WTC11 (cell line): ENCODE results near the gene IL6ST. TPM values are rescaled to one million over a fixed set of nuclear protein-coding genes. Genes with fewer than 3 reads are reported as not detected.
"Not testable (repeated sequence)": the region's sequence is repeated elsewhere in the genome, so short reads cannot be mapped to it uniquely, and the experiment has no call there.

Experiments used
- ATAC-seq: fragments of 200-7000 bp; cut with Tn5 transposase; 2 replicates; pipeline ENCODE4 v1.10.0; 2021; ENCODE audit warnings: mild to moderate bottlenecking, moderate library complexity
- CTCF ChIA-PET: fragments of 300-600 bp; sonication (Branson Sonifier 250); formaldehyde crosslinking; loops from one replicate; lab custom pipeline; 2021; ENCODE audit warnings: antibody characterized with exemption; lab: Charles Lee
- POLR2A ChIA-PET: fragments of 350-600 bp; sonication (Branson Sonifier 250); formaldehyde crosslinking; loops from one replicate; lab custom pipeline; 2021; ENCODE audit warnings: antibody characterized with exemption; lab: Charles Lee
- DNase-seq: peaks from one replicate; pipeline ENCODE4 v3.0.0; 2021; ENCODE audit warnings: low spot score
- H3K27ac Mint-ChIP-seq: 2 replicates; pipeline ENCODE4 v1.8.0; 2021; ENCODE audit warnings: mixed read lengths
- H3K27me3 Mint-ChIP-seq: 2 replicates; pipeline ENCODE4 v1.8.0; 2021; ENCODE audit warnings: low read depth, mild to moderate bottlenecking, moderate library complexity, mixed read lengths
- H3K36me3 Mint-ChIP-seq: 2 replicates; pipeline ENCODE4 v1.8.0; 2021; ENCODE audit warnings: mixed read lengths
- H3K4me1 Mint-ChIP-seq: 2 replicates; pipeline ENCODE4 v1.8.0; 2022; ENCODE audit warnings: mixed read lengths
- H3K4me3 Mint-ChIP-seq: 2 replicates; pipeline ENCODE4 v1.8.0; 2021; ENCODE audit warnings: mild to moderate bottlenecking, moderate library complexity, mixed read lengths
- H3K9me3 Mint-ChIP-seq: 2 replicates; pipeline ENCODE4 v1.8.0; 2021; ENCODE audit warnings: mixed read lengths
- ELF4 ChIP-seq: sonication (generic); formaldehyde crosslinking; IDR thresholded peaks from 2 replicates; pipeline ENCODE4 v1.8.1; 2022; ENCODE audit warnings: low read depth, mild to moderate bottlenecking, moderate library complexity, missing genetic modification reagents
- ETV6 ChIP-seq: sonication (generic); formaldehyde crosslinking; IDR thresholded peaks from 2 replicates; pipeline ENCODE4 v1.8.1; 2022; ENCODE audit warnings: mild to moderate bottlenecking, missing genetic modification reagents
- FOXK1 ChIP-seq: sonication (generic); formaldehyde crosslinking; IDR thresholded peaks from 2 replicates; pipeline ENCODE4 v1.8.0; 2022; ENCODE audit warnings: mild to moderate bottlenecking, moderate library complexity, missing genetic modification reagents
- GABPB1 ChIP-seq: sonication (generic); formaldehyde crosslinking; IDR thresholded peaks from 2 replicates; pipeline ENCODE4 v1.8.1; 2023; ENCODE audit warnings: mild to moderate bottlenecking, missing genetic modification reagents
- PRRX2 ChIP-seq: fragments of 250-450 bp; sonication (Bioruptor Pico); IDR thresholded peaks from 2 replicates; pipeline ENCODE4 v1.8.0; 2021; ENCODE audit warnings: mild to moderate bottlenecking
- ZNF423 ChIP-seq: fragments of 250-450 bp; sonication (Bioruptor Pico); IDR thresholded peaks from 2 replicates; pipeline ENCODE4 v2.1.2; 2022; ENCODE audit warnings: mild to moderate bottlenecking, moderate library complexity
- total RNA-seq: library from RNA; stranded (reverse); gene quantifications from 3 replicates; pipeline ENCODE4 v1.2.3, GENCODE V29; 2021
- TF ChIP-seq, protein P1 (sequence below): fragments of 250-450 bp; sonication (Bioruptor Pico); IDR thresholded peaks from 2 replicates; pipeline ENCODE4 v1.8.0; 2021; ENCODE audit warnings: mild to moderate bottlenecking
- TF ChIP-seq, protein P2 (sequence below): fragments of 250-450 bp; sonication (Bioruptor Pico); IDR thresholded peaks from 2 replicates; pipeline ENCODE4 v1.9.0; 2021; ENCODE audit warnings: mild to moderate bottlenecking
- TF ChIP-seq, protein P3 (sequence below): sonication (generic); formaldehyde crosslinking; IDR thresholded peaks from 2 replicates; pipeline ENCODE4 v1.8.1; 2022; ENCODE audit warnings: mild to moderate bottlenecking, moderate library complexity, missing genetic modification reagents
- TF ChIP-seq, protein P4 (sequence below): sonication (generic); formaldehyde crosslinking; IDR thresholded peaks from 2 replicates; pipeline ENCODE4 v1.8.1; 2022; ENCODE audit warnings: low read depth, mild to moderate bottlenecking, moderate library complexity, missing genetic modification reagents, borderline replicate concordance
- TF ChIP-seq, protein P5 (sequence below): sonication (generic); formaldehyde crosslinking; IDR thresholded peaks from 2 replicates; pipeline ENCODE4 v1.8.1; 2023; ENCODE audit warnings: mild to moderate bottlenecking, missing genetic modification reagents
- TF ChIP-seq, protein P6 (sequence below): sonication (generic); formaldehyde crosslinking; IDR thresholded peaks from 2 replicates; pipeline ENCODE4 v1.8.1; 2023; ENCODE audit warnings: mild to moderate bottlenecking, moderate library complexity, missing genetic modification reagents

The IL6ST gene
- total RNA-seq, 1 experiment from 2014 or later, result 8.4 TPM

DNA sequence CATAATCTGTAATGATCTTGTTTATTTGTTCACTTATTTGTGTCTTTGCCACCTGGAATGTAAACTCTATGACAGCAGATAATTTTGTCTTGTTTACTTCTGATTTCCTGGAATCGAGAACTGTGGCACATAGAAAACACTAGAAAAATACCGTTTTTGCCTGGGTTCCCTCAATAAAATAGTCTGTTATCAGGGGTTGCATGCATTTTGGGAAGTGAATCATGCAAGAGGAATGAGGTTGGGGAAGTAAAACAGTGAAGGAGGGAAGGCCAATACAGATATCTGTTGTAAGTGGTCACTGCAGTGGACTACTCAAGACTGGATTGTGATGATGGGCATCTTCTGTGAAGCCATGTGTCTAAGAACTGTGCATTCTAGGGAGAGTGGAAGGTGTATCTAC is 45.2 kb upstream of the IL6ST start (continued):
- no peak for TF ChIP-seq ETV6
- TF ChIP-seq, protein P1, sequence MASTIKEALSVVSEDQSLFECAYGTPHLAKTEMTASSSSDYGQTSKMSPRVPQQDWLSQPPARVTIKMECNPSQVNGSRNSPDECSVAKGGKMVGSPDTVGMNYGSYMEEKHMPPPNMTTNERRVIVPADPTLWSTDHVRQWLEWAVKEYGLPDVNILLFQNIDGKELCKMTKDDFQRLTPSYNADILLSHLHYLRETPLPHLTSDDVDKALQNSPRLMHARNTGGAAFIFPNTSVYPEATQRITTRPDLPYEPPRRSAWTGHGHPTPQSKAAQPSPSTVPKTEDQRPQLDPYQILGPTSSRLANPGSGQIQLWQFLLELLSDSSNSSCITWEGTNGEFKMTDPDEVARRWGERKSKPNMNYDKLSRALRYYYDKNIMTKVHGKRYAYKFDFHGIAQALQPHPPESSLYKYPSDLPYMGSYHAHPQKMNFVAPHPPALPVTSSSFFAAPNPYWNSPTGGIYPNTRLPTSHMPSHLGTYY (CRISPR knock-in tag), result no peak
- TF ChIP-seq, protein P2, sequence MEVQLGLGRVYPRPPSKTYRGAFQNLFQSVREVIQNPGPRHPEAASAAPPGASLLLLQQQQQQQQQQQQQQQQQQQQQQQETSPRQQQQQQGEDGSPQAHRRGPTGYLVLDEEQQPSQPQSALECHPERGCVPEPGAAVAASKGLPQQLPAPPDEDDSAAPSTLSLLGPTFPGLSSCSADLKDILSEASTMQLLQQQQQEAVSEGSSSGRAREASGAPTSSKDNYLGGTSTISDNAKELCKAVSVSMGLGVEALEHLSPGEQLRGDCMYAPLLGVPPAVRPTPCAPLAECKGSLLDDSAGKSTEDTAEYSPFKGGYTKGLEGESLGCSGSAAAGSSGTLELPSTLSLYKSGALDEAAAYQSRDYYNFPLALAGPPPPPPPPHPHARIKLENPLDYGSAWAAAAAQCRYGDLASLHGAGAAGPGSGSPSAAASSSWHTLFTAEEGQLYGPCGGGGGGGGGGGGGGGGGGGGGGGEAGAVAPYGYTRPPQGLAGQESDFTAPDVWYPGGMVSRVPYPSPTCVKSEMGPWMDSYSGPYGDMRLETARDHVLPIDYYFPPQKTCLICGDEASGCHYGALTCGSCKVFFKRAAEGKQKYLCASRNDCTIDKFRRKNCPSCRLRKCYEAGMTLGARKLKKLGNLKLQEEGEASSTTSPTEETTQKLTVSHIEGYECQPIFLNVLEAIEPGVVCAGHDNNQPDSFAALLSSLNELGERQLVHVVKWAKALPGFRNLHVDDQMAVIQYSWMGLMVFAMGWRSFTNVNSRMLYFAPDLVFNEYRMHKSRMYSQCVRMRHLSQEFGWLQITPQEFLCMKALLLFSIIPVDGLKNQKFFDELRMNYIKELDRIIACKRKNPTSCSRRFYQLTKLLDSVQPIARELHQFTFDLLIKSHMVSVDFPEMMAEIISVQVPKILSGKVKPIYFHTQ (CRISPR knock-in tag), result no peak

DNA sequence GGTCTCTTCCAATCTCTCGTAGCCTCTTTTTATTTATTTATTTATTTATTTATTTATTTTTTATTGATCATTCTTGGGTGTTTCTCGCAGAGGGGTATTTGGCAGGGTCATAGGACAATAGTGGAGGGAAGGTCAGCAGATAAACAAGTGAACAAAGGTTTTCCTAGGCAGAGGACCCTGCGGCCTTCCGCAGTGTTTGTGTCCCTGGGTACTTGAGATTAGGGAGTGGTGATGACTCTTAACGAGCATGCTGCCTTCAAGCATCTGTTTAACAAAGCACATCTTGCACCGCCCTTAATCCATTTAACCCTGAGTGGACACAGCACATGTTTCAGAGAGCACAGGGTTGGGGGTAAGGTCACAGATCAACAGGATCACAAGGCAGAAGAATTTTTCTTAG is 43.4 kb upstream of the IL6ST start:
- H3K4me3 Mint-ChIP-seq, H3K27ac Mint-ChIP-seq, H3K36me3 Mint-ChIP-seq, ATAC-seq, CTCF ChIA-PET, H3K27me3 Mint-ChIP-seq, H3K4me1 Mint-ChIP-seq, DNase-seq, H3K9me3 Mint-ChIP-seq: not testable (repeated sequence)
- POLR2A ChIA-PET, result interaction anchor here (0.6 kb wide), 1 partner anchor 53 kb away, joined by 3 read pairs; no protein-coding TSS in a partner anchor

DNA sequence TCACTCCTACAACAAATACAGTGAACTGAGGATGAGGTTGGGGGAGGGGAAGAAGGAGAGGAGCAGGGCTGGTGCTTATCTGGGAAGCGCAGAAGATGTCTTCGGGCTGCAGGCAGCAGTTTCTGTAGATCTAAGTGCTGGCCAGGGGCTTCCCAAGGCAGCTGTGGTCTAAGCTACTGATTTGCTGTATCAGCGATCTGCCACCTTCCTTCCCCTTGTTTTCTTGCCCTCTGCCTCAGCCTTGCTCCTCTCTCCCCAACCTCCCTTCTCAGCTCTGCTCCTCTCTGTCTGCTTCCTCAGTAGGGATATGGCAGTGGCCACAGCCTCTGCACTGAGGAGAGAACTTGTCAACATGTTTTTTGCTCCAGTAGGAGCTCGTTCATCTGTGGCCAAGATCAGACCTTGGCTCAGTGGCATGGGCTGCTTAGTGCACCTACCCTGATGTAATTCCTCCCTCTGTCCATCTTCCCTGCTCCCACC is 42.8 kb upstream of the IL6ST start:
- Mint-ChIP-seq H3K27me3 (no peaks in the 10 kb centered on the region), H3K9me3 (peaks cover 10% of the 10 kb centered on the region), H3K4me1 (no peaks in the 10 kb centered on the region; the same call in 1 of the 2 replicates), H3K36me3 (peaks cover 5% of the 10 kb centered on the region)
- POLR2A ChIA-PET, result interaction anchor here (0.6 kb wide), 1 partner anchor 52 kb away, joined by 3 read pairs; no protein-coding TSS in a partner anchor
- no peak for ATAC-seq
- no peak for DNase-seq
- CTCF ChIA-PET, result no interaction called here
- TF ChIP-seq, protein P3, sequence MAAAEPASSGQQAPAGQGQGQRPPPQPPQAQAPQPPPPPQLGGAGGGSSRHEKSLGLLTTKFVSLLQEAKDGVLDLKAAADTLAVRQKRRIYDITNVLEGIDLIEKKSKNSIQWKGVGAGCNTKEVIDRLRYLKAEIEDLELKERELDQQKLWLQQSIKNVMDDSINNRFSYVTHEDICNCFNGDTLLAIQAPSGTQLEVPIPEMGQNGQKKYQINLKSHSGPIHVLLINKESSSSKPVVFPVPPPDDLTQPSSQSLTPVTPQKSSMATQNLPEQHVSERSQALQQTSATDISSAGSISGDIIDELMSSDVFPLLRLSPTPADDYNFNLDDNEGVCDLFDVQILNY (CRISPR knock-in tag), result no peak
- TF ChIP-seq PRRX2 (CRISPR knock-in tag) (no peak), ELF4 (CRISPR knock-in tag) (no peak)
- TF ChIP-seq, all 79 proteins: peak for 0
- H3K4me3 Mint-ChIP-seq, result no peak overlapping the region
- no peak overlapping the region for H3K27ac Mint-ChIP-seq

DNA sequence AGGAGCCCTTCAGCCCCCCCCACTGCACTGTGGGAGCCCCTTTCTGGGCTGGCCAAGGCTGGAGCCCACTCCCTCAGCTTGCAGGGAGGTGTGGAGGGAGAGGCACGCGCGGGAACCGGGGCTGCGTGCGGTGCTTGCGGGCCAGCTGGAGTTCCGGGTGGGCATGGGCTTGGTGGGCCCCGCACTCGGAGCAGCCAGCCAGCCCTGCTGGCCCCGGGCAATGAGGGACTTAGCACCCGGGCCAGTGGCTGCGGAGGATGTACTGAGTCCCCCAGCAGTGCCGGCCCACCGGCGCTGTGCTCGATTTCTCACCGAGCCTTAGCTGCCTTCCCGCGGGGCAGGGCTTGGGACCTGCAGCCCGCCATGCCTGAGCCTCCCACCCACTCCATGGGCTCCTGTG is 40.6 kb upstream of the IL6ST start:
- ATAC-seq, H3K36me3 Mint-ChIP-seq: not testable (repeated sequence)

DNA sequence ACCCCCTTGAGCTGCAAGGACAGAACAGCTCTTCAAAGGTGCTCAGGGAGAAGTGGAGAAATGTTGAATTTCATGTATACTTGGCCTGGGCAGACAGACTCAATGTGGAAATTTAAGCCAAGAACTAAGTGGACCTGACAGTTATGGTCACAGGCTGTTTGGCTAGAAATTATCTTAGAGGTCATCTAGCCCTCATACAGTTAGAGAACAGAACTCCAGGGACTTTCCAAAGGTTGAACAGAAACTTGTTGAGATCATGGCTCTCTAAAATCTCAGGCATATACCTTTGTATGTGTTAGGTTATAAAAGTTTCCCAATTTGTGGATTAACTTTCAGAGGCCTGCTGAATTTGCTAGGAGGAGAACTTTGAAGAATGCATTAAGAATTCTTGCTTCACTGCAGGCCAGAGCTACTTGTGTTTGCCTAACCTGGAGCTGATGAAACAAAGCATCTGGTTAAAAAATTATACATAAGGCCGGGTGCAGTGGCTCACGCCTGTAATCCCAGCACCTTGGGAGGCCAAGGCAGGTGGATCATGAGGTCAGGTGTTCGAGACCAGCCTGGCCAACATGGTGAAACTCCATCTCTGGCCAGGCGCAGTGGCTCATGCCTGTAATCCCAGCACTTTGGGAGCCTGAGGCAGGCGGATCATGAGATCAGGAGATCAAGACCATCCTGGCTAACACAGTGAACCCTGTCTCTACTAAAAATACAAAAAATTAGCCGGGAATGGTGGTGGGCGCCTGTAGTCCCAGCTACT is 35.3 kb upstream of the IL6ST start:
- H3K4me1 Mint-ChIP-seq, H3K9me3 Mint-ChIP-seq, H3K4me3 Mint-ChIP-seq, H3K36me3 Mint-ChIP-seq, H3K27me3 Mint-ChIP-seq, ATAC-seq, POLR2A ChIA-PET, H3K27ac Mint-ChIP-seq, DNase-seq, CTCF ChIA-PET: not testable (repeated sequence)
- peak; percentile 49; the same call in 1 of the 2 replicates for TF ChIP-seq GABPB1 (CRISPR knock-in tag)

More for the DNA sequence above, 40.6 kb upstream of the IL6ST start:
- H3K27ac Mint-ChIP-seq, H3K4me1 Mint-ChIP-seq, H3K9me3 Mint-ChIP-seq, H3K4me3 Mint-ChIP-seq, CTCF ChIA-PET, DNase-seq, POLR2A ChIA-PET, H3K27me3 Mint-ChIP-seq: not testable (repeated sequence)

DNA sequence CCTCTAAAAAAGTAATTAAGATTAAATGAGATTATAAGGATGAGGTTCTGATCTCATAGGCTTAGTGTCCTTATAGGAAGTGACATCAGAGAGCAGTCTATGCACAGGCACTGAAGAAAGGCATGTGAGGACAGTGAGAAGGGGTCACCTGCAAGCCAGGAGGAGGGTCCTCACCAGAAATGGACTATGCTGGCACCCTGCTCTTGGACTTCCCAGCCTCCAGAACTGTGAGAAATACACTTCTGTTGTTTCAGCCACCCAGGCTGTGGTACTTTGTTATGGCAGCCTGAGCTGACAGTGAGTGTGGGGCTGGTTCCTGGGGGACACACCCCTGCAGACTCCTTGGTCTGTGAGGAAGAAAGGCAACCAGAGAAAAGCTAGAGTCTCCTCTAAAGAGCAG is 34.7 kb upstream of the IL6ST start:
- Mint-ChIP-seq H3K27me3 (no peaks in the 10 kb centered on the region), H3K27ac (no peak overlapping the region), H3K4me1 (no peaks in the 10 kb centered on the region), H3K9me3 (peaks cover 4% of the 10 kb centered on the region; the same call in 1 of the 2 replicates), H3K36me3 (no peaks in the 10 kb centered on the region), H3K4me3 (no peak overlapping the region)
- CTCF ChIA-PET, result no interaction called here
- DNase-seq, result no peak
- ATAC-seq, result no peak
- POLR2A ChIA-PET, result no interaction called here
- no peak for TF ChIP-seq FOXK1 (CRISPR knock-in tag)
- no peak for TF ChIP-seq ZNF423
- TF ChIP-seq, protein P4, sequence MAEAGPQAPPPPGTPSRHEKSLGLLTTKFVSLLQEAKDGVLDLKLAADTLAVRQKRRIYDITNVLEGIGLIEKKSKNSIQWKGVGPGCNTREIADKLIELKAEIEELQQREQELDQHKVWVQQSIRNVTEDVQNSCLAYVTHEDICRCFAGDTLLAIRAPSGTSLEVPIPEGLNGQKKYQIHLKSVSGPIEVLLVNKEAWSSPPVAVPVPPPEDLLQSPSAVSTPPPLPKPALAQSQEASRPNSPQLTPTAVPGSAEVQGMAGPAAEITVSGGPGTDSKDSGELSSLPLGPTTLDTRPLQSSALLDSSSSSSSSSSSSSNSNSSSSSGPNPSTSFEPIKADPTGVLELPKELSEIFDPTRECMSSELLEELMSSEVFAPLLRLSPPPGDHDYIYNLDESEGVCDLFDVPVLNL, result no peak
- TF ChIP-seq, protein P5, sequence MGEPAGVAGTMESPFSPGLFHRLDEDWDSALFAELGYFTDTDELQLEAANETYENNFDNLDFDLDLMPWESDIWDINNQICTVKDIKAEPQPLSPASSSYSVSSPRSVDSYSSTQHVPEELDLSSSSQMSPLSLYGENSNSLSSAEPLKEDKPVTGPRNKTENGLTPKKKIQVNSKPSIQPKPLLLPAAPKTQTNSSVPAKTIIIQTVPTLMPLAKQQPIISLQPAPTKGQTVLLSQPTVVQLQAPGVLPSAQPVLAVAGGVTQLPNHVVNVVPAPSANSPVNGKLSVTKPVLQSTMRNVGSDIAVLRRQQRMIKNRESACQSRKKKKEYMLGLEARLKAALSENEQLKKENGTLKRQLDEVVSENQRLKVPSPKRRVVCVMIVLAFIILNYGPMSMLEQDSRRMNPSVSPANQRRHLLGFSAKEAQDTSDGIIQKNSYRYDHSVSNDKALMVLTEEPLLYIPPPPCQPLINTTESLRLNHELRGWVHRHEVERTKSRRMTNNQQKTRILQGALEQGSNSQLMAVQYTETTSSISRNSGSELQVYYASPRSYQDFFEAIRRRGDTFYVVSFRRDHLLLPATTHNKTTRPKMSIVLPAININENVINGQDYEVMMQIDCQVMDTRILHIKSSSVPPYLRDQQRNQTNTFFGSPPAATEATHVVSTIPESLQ (CRISPR knock-in tag), result no peak
- TF ChIP-seq, protein P6, sequence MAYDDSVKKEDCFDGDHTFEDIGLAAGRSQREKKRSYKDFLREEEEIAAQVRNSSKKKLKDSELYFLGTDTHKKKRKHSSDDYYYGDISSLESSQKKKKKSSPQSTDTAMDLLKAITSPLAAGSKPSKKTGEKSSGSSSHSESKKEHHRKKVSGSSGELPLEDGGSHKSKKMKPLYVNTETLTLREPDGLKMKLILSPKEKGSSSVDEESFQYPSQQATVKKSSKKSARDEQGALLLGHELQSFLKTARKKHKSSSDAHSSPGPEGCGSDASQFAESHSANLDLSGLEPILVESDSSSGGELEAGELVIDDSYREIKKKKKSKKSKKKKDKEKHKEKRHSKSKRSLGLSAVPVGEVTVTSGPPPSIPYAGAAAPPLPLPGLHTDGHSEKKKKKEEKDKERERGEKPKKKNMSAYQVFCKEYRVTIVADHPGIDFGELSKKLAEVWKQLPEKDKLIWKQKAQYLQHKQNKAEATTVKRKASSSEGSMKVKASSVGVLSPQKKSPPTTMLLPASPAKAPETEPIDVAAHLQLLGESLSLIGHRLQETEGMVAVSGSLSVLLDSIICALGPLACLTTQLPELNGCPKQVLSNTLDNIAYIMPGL (CRISPR knock-in tag), result no peak
